Activated T-helper 1 cell treated with anti-CD3 and anti-CD28 coated beads, Interleukin-12 subunit alpha, Interleukin-12 subunit beta, Interleukin-2, Interleukin-4 antibody, amounts not matched to agents 30 ng/mL and 10 ng/mL and 1 ng/mL, durations not matched to agents 14 hours and 24 hours and 36 hours (primary cell): ENCODE measurements around the gene THBS3. TPM values are rescaled to one million over a fixed set of nuclear protein-coding genes. Genes with fewer than 3 reads are reported as not detected.
A peak's percentile ranks its signal among the peaks of the same experiment; 100 is the strongest.
"Not testable (repeated sequence)": the region's sequence is repeated elsewhere in the genome, so short reads cannot be mapped to it uniquely, and the experiment has no call there.

Experiments used
- DNase-seq: peaks from one replicate; pipeline ENCODE4 v3.0.0; 2021; ENCODE audit warnings: low spot score
- H3K27ac Mint-ChIP-seq: one replicate; pipeline ENCODE4 v1.8.0; 2021; ENCODE audit warnings: mild to moderate bottlenecking, mixed read lengths
- H3K27me3 Mint-ChIP-seq: one replicate; pipeline ENCODE4 v1.8.0; 2022; ENCODE audit warnings: mild to moderate bottlenecking, moderate library complexity, mixed read lengths; ENCODE audit not compliant: insufficient read depth
- H3K36me3 Mint-ChIP-seq: one replicate; pipeline ENCODE4 v1.8.0; 2021; ENCODE audit warnings: low read depth, mixed read lengths
- H3K4me1 Mint-ChIP-seq: one replicate; pipeline ENCODE4 v1.8.0; 2021; ENCODE audit warnings: low read depth, mixed read lengths
- H3K4me3 Mint-ChIP-seq: one replicate; pipeline ENCODE4 v1.8.0; 2021; ENCODE audit warnings: mild to moderate bottlenecking, moderate library complexity, mixed read lengths
- H3K9me3 Mint-ChIP-seq: one replicate; pipeline ENCODE4 v1.8.0; 2021; ENCODE audit warnings: mixed read lengths
- intact Hi-C: fragments of 100-400 bp; cut with micrococcal nuclease; formaldehyde crosslinking; loops from one replicate; pipeline ENCODE4 v1.15.1; 2024
- total RNA-seq: library from RNA; stranded (reverse); gene quantifications from 2 replicates; pipeline ENCODE4 v1.2.3, GENCODE V29; 2022

Gene THBS3
- total RNA-seq, 1 donor from 2014 or later: 9.7 TPM

DNA sequence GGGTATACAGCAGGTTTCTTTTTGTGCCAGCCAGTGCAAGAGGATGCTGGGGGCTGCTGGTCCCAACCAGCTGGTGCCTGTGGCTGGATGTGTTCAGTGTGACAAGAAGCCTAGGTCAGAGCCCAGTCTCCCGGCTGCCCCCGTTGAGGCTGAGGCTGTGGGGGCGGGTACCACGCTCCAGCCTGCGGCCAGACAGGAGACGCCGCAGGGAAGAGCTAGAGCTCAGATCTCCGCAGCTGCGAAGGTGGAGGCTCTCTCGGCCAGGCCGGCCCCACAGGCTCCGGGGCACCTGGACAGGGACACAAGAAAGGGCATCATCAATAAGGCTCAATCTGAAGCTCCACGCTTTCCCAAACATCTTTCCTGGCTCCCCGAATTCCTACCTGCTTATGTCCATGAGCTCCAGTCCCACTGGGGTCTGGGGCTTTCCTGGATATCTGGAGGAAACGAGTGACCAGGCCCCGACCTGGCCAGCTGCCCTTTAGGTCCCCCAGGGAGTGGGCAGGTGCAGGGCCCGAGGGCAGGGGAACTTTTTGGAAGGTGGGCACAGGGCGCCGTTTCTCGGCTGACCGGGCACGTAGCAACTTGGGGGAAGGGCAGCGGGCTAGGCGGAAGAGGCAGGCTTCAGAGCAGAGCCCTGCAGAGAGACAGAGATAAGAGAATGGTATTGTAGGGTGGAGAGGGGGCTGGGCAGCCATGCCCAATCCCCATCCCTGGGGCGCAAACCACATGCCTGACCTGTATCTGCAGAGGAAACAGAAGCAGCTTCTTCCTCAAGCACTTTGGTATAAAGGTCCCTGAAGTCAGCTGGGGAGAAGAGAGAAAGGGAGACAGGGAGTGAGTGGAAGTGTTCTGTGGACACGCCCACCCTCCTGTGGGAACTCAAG is 40.2 kb upstream of the THBS3 start:
- Mint-ChIP-seq H3K9me3 (no peaks in the 10 kb centered on the region), H3K27me3 (peaks cover 2% of the 10 kb centered on the region), H3K27ac (no peak overlapping the region), H3K36me3 (peaks cover 11% of the 10 kb centered on the region), H3K4me1 (peaks cover 36% of the 10 kb centered on the region), H3K4me3 (no peak overlapping the region)
- DNase-seq: no peak
- intact Hi-C loops: no loop called here

DNA sequence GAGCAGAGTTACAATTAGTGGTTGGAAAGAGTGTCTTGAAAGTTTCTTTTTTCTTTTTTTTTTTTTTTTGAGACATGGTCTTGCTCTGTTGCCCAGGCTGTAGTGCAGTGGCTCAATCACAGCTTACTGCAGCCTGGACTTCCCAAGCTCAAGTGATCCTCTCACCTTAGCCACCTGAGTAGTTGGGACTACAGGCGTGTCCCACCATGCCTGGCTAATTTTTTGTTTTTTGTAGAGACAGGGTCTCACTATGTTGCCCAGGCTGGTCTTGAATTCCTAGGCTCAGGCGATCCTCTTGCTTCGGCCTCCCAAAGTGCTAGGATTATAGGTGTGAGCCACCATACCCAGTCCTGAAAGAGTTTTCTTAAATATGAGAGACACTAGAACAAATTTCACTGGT is 39.1 kb upstream of the THBS3 start:
- Mint-ChIP-seq H3K4me1 (peaks cover 43% of the 10 kb centered on the region), H3K36me3 (peaks cover 11% of the 10 kb centered on the region), H3K27ac (peak overlapping the region; percentile 5)
- H3K9me3 Mint-ChIP-seq, intact Hi-C loops, H3K27me3 Mint-ChIP-seq, H3K4me3 Mint-ChIP-seq, DNase-seq: not testable (repeated sequence)

GRCh38 chr1:155245163-155245524 is 37.4 kb upstream of the THBS3 start:
- no peak for DNase-seq
- Mint-ChIP-seq H3K4me1 (peaks cover 50% of the 10 kb centered on the region), H3K27me3 (peaks cover 2% of the 10 kb centered on the region), H3K27ac (peak overlapping the region; percentile 100), H3K4me3 (peak overlapping the region; percentile 86), H3K9me3 (no peaks in the 10 kb centered on the region), H3K36me3 (peaks cover 16% of the 10 kb centered on the region)
- intact Hi-C loops: no loop called here

DNA sequence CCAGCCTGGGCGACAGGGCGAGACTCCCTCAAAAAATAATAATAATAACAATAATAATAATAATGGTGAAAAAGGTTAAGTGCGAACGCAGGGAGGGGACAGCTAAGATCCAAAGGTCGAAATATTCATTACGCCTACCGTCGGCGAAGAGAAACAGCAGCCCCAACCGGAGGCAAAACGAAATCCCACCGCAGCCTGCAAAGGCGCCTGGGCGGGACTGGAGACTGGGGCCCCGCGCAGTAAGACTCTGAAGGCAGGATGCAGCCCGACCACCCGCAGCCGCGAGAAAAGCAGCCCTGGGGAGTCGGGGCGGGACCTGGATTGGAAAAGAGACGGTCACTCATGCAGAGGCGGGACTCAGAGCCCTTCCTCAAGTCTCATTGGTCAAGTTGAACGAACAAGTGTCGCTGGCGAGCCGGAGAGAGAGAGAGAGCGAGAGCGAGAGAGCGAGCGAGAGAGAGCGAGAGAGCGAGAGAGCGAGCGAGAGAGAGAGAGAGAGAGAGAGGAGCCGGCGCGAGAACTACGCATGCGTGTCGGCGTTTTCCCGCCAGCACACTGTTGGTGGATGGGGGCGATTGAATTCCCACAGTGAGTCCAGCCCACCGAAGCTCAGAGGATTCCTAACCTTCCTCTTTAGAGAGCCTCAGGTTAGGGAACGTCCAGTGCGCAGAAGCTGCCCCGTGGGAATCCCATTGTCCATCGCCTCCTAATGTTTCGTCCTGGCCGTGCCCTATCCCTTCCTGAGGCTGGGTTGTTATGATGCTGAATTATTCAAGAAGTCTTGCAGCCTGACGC is 36.9 kb upstream of the THBS3 start:
- DNase-seq: peak; percentile 95
- Mint-ChIP-seq H3K36me3 (peaks cover 16% of the 10 kb centered on the region), H3K27me3 (peaks cover 2% of the 10 kb centered on the region), H3K9me3 (no peaks in the 10 kb centered on the region), H3K4me3 (peak overlapping the region; percentile 86), H3K27ac (peak overlapping the region; percentile 100), H3K4me1 (peaks cover 50% of the 10 kb centered on the region)
- intact Hi-C loops: loop anchor here (1.0 to 5.0 kb wide), 4 partner anchors 11 to 79 kb away; partner anchors contain the start of genes ENTREP3 and HCN3

DNA sequence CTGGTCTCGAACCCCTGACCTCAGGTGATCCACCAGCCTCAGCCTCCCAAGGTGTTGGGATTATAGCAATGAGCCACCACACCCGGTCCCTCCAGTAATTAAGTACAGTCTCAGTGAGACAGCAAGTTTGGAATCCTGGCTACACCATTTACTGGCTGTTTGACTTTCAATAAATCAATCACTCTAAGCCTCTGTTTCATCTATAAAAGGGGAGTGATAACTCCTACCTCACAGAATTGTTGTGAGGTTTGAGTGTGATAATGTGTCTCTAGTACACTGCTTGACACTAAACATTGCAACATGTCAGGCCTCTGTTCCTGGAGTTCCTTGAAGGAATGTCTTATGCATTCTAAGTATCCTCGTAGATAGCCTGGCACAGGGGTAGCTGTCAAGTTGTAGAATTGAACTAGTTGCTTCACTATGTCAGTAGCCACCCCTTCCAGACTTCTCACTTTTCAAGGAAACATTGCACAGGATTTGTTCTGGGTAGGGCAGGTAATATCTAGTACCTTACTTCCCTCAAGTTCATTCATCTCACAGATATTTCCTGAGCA is 35.2 kb upstream of the THBS3 start:
- intact Hi-C loops: loop anchor here (5.0 kb wide), 1 partner anchor 34 kb away; the partner anchor contains the start of gene HCN3
- H3K27me3 Mint-ChIP-seq: peaks cover 2% of the 10 kb centered on the region
- H3K4me1 Mint-ChIP-seq: peaks cover 50% of the 10 kb centered on the region
- DNase-seq: no peak
- peak overlapping the region; percentile 86 for H3K4me3 Mint-ChIP-seq
- peaks cover 19% of the 10 kb centered on the region for H3K36me3 Mint-ChIP-seq
- H3K9me3 Mint-ChIP-seq: no peaks in the 10 kb centered on the region
- H3K27ac Mint-ChIP-seq: peak overlapping the region; percentile 30

DNA sequence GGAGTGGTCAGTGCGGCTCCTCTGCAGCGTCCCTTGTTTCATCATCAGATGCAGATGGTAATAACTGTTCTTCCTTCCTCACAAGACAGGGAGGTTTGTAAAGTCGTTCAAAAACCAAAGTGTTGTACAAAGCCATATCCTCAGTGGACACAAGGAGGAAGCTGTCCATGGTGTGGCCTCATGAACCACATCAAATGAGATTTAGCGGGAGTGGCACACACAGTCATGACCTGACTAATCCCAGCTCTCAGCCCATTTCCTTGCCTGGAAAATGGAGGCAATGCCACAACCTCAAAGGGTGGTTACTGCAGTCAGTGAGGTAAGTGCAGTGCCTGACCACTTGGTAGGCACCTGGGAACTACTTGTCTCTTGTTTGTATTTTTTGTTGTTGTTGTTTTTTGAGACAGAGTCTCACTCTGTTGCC is 34.2 kb upstream of the THBS3 start:
- Mint-ChIP-seq H3K27me3 (peaks cover 2% of the 10 kb centered on the region), H3K4me1 (peaks cover 50% of the 10 kb centered on the region), H3K4me3 (peak overlapping the region; percentile 84), H3K9me3 (no peaks in the 10 kb centered on the region), H3K36me3 (peaks cover 19% of the 10 kb centered on the region), H3K27ac (peak overlapping the region; percentile 71)
- DNase-seq: no peak
- intact Hi-C loops: loop anchor here (1.0 to 5.0 kb wide), 3 partner anchors 15 to 35 kb away; partner anchors contain the start of genes HCN3 and THBS3

- Mint-ChIP-seq H3K9me3 (no peaks in the 10 kb centered on the region), H3K36me3 (peaks cover 20% of the 10 kb centered on the region), H3K27ac (peak overlapping the region; percentile 71), H3K27me3 (peaks cover 2% of the 10 kb centered on the region), H3K4me1 (peaks cover 51% of the 10 kb centered on the region), H3K4me3 (peak overlapping the region; percentile 84)
- intact Hi-C loops: loop anchor here (1.0 to 5.0 kb wide), 3 partner anchors 14 to 36 kb away; partner anchors contain the start of genes HCN3 and THBS3
- DNase-seq: peak; percentile 68
Measured at GRCh38 chr1:155241069-155241679, 33.5 kb upstream of the THBS3 start.

DNA sequence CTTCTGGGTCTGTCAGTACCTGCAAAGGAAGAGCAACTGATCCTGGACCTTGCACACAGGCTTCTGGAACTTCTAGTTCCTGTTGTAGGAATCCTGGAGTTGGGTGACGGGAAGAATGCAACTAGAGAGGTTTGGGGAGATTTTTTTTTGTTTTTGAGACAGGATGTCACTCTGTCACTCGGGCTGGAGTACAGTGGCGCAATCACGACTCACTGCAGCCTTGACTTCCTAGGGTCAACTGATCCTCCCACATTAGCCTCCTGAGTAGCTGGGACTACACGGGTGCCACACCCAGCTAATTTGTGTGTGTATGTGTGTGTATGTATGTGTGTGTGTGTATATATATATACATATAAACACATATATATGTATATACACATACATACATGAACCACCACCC is 28.8 kb upstream of the THBS3 start:
- DNase-seq: no peak
- H3K27ac Mint-ChIP-seq: no peak overlapping the region
- intact Hi-C loops: no loop called here
- H3K36me3 Mint-ChIP-seq: peaks cover 20% of the 10 kb centered on the region
- no peaks in the 10 kb centered on the region for H3K27me3 Mint-ChIP-seq
- no peaks in the 10 kb centered on the region for H3K9me3 Mint-ChIP-seq
- no peak overlapping the region for H3K4me3 Mint-ChIP-seq
- peaks cover 23% of the 10 kb centered on the region for H3K4me1 Mint-ChIP-seq

DNA sequence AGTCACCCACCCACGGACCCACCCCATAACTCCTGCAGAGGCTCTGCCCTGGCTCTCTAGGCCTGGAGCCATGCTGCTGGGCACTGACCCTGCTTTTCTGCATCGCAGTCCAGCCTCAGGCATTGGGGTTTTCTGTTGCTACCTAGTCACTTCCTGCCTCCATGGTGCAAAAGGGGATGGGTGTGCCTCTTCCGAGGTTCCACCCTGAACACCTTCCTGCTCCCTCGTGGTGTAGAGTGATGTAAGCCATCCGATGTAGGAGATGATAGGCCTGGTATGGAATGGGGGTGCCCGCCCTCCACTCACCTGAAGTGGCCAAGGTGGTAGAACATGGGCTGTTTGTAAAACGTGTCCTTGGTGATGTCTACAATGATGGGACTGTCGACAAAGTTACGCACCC is 27.7 kb upstream of the THBS3 start:
- Mint-ChIP-seq H3K36me3 (peaks cover 15% of the 10 kb centered on the region), H3K27ac (peak overlapping the region; percentile 51), H3K4me1 (peaks cover 12% of the 10 kb centered on the region)
- H3K27me3 Mint-ChIP-seq, DNase-seq, H3K4me3 Mint-ChIP-seq, intact Hi-C loops, H3K9me3 Mint-ChIP-seq: not testable (repeated sequence)

- H3K9me3 Mint-ChIP-seq, DNase-seq, H3K27me3 Mint-ChIP-seq, intact Hi-C loops, H3K27ac Mint-ChIP-seq, H3K4me3 Mint-ChIP-seq: not testable (repeated sequence)
- Mint-ChIP-seq H3K36me3 (peaks cover 12% of the 10 kb centered on the region), H3K4me1 (peaks cover 11% of the 10 kb centered on the region)
Measured at GRCh38 chr1:155233502-155233901, 25.8 kb upstream of the THBS3 start.

DNA sequence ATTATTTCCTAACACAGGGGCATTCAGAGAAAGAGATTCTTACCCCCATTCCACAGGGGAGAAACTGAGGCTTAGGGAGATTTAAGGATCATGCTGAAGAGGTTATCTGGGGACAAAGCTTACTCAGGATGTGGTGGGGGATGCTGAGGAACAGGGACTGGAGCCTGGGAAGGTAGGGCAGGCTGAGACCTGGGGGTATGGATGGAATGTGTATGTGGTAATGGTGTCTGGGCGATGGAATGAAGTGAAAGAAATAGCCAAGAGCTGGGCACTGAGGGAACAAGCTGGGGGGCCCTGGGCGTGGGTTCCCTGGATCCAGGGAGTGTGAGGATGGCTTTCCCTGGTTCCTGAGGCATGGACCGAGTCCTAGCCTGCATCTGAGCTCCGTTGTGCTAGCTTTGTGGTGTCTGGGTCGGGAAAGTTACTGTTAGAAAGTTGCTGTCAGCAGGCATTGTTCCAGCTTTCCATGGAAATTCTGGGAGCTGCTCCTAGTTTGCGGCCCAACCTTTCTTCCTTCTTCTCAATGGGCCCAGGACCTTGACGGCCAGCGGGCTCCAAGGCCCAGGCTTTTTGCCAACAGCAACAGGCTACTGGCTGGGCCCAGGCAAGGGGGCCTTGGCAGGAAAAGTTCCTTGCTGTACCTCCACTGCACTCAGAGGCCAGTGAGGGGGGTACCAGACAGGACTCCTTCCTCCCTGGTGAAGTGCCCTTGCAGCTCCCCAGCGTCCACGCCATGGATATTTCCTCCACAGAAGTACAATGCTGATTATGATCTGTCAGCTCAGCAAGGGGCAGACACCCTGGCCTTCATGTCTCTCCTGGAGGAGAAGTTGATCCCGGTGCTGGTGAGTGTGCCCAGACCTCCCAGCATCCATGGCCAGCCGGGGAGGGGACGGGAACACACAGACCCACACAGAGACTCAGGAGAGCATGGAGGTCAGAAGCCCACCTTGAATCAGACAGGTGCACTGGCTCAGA is 24.6 kb upstream of the THBS3 start:
- Mint-ChIP-seq H3K4me1 (peaks cover 16% of the 10 kb centered on the region), H3K36me3 (peaks cover 12% of the 10 kb centered on the region)
- intact Hi-C loops, H3K4me3 Mint-ChIP-seq, DNase-seq, H3K27ac Mint-ChIP-seq, H3K27me3 Mint-ChIP-seq, H3K9me3 Mint-ChIP-seq: not testable (repeated sequence)
